AG04449 (cell line): ENCODE data around the gene KCP.

Experiments
- CTCF ChIA-PET: fragments of 350-600 bp; formaldehyde crosslinking; extraction: SDS; loops from one replicate; lab custom pipeline; 2021; ENCODE audit warnings: antibody characterized with exemption; lab: Yijun Ruan, JAX
- POLR2A ChIA-PET: fragments of 400-600, 350-600 bp; formaldehyde crosslinking; extraction: SDS; loops from one replicate; lab custom pipeline; 2020; ENCODE audit warnings: antibody characterized with exemption, inconsistent platforms; lab: Yijun Ruan, JAX
- DNase-seq: peaks from one replicate; pipeline ENCODE4 v3.0.0-alpha.2; 2010; ENCODE audit warnings: low read depth, low spot score
- H3K4me3 ChIP-seq: 2 replicates; pipeline ENCODE4 v1.5.1; 2011; ENCODE audit warnings: low read depth, mild to moderate bottlenecking, control low read depth, low read length
- TF ChIP-seq, protein P1 (sequence below): IDR thresholded peaks from one replicate; pipeline ENCODE4 v1.5.1; 2011; ENCODE audit warnings: mild to moderate bottlenecking, moderate library complexity, low read length, control low read depth, inconsistent platforms; ENCODE audit not compliant: insufficient read depth; ENCODE audit errors: missing control alignments

The KCP gene

DNA sequence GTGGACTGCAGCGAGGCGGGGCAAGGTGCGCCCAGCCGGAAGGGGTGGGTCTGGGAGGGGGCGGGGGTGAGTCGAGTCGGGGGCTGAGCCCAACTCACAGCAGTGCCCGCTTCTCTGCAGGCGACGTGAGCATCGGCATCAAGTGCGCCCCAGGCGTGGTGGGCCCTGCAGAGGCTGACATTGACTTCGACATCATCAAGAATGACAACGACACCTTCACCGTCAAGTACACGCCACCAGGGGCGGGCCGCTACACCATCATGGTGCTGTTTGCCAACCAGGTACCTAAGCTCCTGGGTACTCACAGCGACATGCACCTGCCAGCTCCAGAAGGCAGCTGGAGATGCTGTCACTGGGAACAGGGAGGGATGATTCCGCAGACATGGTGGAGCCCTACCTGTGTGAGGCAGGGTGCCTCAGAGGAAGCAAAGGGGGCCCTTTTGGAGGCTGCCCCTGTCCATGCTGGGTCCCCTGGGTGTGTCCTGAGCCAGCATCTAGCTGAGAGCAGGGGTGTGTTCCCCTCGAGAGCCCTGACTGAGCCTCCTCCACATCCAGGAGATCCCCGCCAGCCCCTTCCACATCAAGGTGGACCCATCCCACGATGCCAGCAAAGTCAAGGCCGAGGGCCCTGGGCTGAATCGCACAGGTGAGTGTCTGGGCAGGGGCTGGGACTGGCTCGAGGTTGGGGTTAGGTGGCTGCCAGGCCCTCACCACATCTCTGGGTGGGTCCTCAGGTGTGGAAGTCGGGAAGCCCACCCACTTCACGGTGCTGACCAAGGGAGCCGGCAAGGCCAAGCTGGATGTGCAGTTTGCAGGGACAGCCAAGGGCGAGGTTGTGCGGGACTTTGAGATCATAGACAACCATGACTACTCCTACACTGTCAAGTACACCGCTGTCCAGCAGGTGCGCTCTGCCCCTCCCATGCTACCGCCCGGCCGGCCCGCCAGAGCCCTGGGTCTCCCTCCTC lies 67.6 kb downstream of the KCP start:
- CTCF ChIA-PET: interaction anchor here (0.6 to 8.4 kb wide), 9 partner anchors 8 to 103 kb away, joined by 3 to 48 read pairs (median 5); partner anchors contain the start of gene ATP6V1F
- no peak for DNase-seq
- no peak overlapping the region for H3K4me3 ChIP-seq
- POLR2A ChIA-PET: interaction anchor here (1.2 kb wide), 1 partner anchor 20 kb away, joined by 3 read pairs; the partner anchor contains the start of gene ATP6V1F
- TF ChIP-seq, protein P1, sequence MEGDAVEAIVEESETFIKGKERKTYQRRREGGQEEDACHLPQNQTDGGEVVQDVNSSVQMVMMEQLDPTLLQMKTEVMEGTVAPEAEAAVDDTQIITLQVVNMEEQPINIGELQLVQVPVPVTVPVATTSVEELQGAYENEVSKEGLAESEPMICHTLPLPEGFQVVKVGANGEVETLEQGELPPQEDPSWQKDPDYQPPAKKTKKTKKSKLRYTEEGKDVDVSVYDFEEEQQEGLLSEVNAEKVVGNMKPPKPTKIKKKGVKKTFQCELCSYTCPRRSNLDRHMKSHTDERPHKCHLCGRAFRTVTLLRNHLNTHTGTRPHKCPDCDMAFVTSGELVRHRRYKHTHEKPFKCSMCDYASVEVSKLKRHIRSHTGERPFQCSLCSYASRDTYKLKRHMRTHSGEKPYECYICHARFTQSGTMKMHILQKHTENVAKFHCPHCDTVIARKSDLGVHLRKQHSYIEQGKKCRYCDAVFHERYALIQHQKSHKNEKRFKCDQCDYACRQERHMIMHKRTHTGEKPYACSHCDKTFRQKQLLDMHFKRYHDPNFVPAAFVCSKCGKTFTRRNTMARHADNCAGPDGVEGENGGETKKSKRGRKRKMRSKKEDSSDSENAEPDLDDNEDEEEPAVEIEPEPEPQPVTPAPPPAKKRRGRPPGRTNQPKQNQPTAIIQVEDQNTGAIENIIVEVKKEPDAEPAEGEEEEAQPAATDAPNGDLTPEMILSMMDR: no peak

DNA sequence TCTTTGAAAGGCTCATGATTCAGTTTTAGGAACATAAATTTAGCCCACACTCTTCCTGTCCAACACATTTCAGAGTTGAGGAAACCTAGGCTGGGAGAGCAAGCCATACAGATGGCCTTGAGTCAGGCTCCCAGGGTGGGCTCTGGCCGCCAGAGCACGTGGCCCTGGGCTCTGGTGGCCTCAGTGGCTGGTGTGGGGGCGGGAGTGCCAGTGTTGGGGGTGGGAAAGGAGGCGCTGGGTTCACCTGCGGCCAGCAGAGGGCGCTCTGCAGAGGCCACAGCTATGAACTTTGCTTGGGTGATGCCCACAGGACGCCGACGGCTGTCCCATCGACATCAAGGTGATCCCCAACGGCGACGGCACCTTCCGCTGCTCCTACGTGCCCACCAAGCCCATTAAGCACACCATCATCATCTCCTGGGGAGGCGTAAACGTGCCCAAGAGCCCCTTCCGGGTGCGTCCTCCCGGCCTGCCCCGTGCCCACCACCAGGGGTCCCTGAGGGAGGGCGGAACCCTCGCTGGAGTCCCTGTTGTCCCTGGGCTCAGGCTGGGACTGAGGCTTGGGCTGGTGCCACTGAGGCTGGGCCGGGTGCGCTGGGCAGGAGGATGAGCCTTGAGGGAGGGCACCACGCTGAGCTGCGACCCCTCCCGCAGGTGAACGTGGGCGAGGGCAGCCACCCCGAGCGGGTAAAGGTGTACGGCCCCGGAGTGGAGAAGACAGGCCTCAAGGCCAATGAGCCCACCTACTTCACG lies 68.4 kb downstream of the KCP start:
- CTCF ChIA-PET: interaction anchor here (0.6 to 8.4 kb wide), 9 partner anchors 8 to 104 kb away, joined by 3 to 48 read pairs (median 5); partner anchors contain the start of gene ATP6V1F
- TF ChIP-seq, protein P1: peak; percentile 69
- H3K4me3 ChIP-seq: no peak overlapping the region
- POLR2A ChIA-PET: no interaction called here
- DNase-seq: no peak

DNA sequence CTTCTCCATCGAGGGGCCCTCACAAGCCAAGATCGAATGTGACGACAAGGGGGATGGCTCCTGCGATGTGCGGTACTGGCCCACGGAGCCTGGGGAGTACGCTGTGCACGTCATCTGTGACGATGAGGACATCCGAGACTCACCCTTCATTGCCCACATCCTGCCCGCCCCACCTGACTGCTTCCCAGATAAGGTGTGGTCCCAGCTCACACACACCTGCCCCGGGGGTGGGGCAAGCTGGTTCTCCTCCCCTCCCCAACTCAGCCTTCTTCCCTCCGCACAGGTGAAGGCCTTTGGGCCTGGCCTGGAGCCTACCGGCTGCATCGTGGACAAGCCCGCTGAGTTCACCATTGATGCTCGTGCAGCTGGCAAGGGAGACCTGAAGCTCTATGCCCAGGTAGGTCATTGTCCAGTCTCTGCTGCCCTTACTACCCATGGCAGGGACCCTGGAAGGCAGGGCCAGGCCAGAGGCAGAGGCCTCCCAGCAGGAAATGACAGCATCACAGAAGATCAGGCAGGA lies 69.3 kb downstream of the KCP start:
- ChIA-PET CTCF (interaction anchor here (1.1 to 8.4 kb wide), 5 partner anchors 8 to 20 kb away, joined by 3 to 48 read pairs (median 8); partner anchors contain the start of gene ATP6V1F), POLR2A (no interaction called here)
- no peak for DNase-seq
- no peak overlapping the region for H3K4me3 ChIP-seq
- TF ChIP-seq, protein P1: no peak

DNA sequence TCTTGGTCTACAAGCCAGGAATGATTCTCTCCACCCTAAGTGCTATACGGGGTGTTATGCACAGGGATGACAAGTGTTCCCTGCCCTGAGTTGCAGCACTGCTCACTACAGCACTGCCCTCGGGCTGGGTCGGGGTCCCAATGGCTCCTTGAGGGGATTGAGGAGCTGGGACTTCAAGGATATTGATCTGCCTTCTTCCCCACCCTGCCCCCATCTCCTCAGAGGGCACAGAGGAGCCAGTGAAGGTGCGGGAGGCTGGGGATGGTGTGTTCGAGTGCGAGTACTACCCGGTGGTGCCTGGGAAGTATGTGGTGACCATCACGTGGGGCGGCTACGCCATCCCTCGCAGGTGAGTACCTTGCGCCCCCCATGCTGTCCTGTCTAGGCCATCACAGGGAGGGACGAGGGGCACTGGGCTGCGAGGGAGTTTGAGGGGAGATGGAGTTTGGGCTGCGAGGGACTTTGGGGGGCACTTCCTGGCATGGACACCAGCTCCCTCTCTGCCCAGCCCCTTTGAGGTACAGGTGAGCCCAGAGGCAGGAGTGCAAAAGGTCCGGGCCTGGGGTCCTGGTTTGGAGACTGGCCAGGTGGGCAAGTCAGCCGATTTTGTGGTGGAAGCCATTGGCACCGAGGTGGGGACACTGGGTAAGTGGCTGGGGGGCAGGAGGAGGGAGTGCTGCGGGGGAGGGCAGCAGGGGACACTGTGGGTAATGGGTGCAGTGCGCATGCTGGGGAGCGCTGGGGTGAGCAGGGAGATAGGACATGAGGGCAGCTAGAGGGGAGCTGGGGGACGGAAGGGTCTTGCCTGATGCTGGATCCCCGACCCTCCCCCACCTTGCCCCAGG lies 70.0 kb downstream of the KCP start:
- CTCF ChIA-PET: interaction anchor here (1.1 to 8.4 kb wide), 6 partner anchors 8 to 21 kb away, joined by 3 to 48 read pairs (median 6); partner anchors contain the start of gene ATP6V1F
- H3K4me3 ChIP-seq: no peak overlapping the region
- DNase-seq: no peak
- TF ChIP-seq, protein P1: no peak
- POLR2A ChIA-PET: no interaction called here

DNA sequence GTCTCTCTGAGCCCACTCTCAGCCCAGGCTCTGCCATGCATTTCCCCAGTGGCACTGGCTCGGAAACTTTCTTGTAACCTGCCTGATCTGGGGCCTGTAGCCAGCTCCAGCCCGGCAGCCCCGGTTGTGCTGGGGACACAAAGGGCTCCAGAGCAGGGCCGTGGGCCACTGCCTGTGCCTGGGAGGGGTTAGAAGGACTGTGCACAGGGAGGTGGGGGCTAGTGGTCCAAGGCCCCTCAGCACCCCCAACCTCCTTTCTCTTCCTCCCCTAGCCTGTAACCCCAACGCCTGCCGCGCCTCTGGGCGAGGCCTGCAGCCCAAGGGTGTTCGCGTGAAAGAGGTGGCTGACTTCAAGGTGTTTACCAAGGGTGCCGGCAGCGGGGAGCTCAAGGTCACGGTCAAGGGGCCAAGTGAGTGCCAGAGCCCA lies 70.7 kb downstream of the KCP start:
- no peak overlapping the region for H3K4me3 ChIP-seq
- DNase-seq: no peak
- CTCF ChIA-PET: interaction anchor here (1.2 to 8.4 kb wide), 3 partner anchors 8 to 22 kb away, joined by 3 to 48 read pairs (median 3); partner anchors contain the start of gene ATP6V1F
- TF ChIP-seq, protein P1: no peak
- POLR2A ChIA-PET: no interaction called here
